ENCODE results near the gene AMMECR1.

The AMMECR1 gene

GRCh38 chrX:110183314-110183713, 134.6 kb downstream of the AMMECR1 start:
- no peak overlapping the region for H3K27ac ChIP-seq (ENCODE audit: low read depth, low read length)
- no peaks in the 10 kb centered on the region for H3K4me1 ChIP-seq (ENCODE audit: control insufficient read depth, insufficient read depth, low read length)
- no peak overlapping the region for H3K4me3 ChIP-seq (ENCODE audit: low read length)
- no peaks in the 10 kb centered on the region for H3K36me3 ChIP-seq (ENCODE audit: control insufficient read depth, insufficient read depth, low read length)
- no peak overlapping the region for H3K9ac ChIP-seq (ENCODE audit: low read length)
- no peaks in the 10 kb centered on the region for H3K27me3 ChIP-seq (ENCODE audit: control insufficient read depth, insufficient read depth, low read length)

DNA sequence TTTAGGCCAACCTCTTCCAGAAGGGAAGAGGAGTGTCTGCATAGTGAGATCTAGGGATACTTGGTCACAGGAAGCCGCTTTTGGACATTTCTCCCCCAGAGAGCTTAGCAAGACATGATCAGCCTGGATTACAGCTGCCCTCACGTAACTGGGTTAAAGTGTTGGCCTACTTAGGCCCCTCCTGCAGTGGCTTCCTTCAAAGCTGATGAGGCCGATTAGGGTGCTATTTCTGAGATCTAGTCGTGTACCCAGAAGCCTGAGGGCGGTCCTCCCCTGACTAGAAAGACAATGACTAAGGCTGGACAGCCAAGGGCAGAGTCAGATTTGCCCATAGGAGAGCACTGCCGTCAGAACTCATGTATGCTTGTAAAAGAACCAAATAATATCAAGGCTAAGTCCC, 135.0 kb downstream of the AMMECR1 start:
- Histone ChIP-seq H3K36me3 (ENCODE audit: control insufficient read depth, insufficient read depth, low read length) (no peaks in the 10 kb centered on the region), H3K4me1 (ENCODE audit: control insufficient read depth, insufficient read depth, low read length) (no peaks in the 10 kb centered on the region), H3K27ac (ENCODE audit: low read depth, low read length) (no peak overlapping the region), H3K27me3 (ENCODE audit: control insufficient read depth, insufficient read depth, low read length) (no peaks in the 10 kb centered on the region), H3K9ac (ENCODE audit: low read length) (no peak overlapping the region), H3K4me3 (ENCODE audit: low read length) (no peak overlapping the region)

DNA sequence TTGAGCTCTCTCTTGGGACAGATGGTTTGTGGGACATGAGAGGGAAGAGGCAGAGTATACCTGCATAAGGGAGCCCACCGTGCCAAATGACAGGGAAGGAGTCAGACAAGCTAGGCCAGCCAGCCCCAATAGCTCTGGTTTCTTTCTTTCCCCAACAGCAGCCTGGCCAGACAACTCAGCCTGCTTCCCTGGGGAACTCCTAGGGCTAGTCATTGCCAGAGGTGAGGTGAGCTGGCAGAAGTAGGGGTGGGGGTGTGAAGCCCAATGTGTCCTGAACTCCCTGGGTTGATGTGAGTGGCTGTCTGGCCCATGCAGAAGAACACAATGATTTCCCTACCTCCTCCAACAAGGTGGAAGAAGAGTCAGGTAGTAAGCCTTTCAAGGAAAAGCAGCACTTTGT, 135.5 kb downstream of the AMMECR1 start:
- H3K27ac ChIP-seq (ENCODE audit: low read depth, low read length): no peak overlapping the region
- H3K9ac ChIP-seq (ENCODE audit: low read length): no peak overlapping the region
- no peak overlapping the region for H3K4me3 ChIP-seq (ENCODE audit: low read length)

GRCh38 chrX:110181459-110182137, 136.3 kb downstream of the AMMECR1 start:
- no peaks in the 10 kb centered on the region for H3K27me3 ChIP-seq (ENCODE audit: control insufficient read depth, insufficient read depth, low read length)
- no peak overlapping the region for H3K9ac ChIP-seq (ENCODE audit: low read length)
- no peak overlapping the region for H3K27ac ChIP-seq (ENCODE audit: low read depth, low read length)
- H3K4me3 ChIP-seq (ENCODE audit: low read length): no peak overlapping the region
- H3K36me3 ChIP-seq (ENCODE audit: control insufficient read depth, insufficient read depth, low read length): no peaks in the 10 kb centered on the region
- H3K4me1 ChIP-seq (ENCODE audit: control insufficient read depth, insufficient read depth, low read length): no peaks in the 10 kb centered on the region

More for the DNA sequence above, 135.5 kb downstream of the AMMECR1 start:
- Histone ChIP-seq H3K27me3 (ENCODE audit: control insufficient read depth, insufficient read depth, low read length) (no peaks in the 10 kb centered on the region), H3K36me3 (ENCODE audit: control insufficient read depth, insufficient read depth, low read length) (no peaks in the 10 kb centered on the region), H3K4me1 (ENCODE audit: control insufficient read depth, insufficient read depth, low read length) (no peaks in the 10 kb centered on the region)

GRCh38 chrX:110180928-110181310, 137.0 kb downstream of the AMMECR1 start:
- H3K36me3 ChIP-seq (ENCODE audit: control insufficient read depth, insufficient read depth, low read length): no peaks in the 10 kb centered on the region
- H3K4me1 ChIP-seq (ENCODE audit: control insufficient read depth, insufficient read depth, low read length): no peaks in the 10 kb centered on the region
- no peak overlapping the region for H3K9ac ChIP-seq (ENCODE audit: low read length)
- H3K27ac ChIP-seq (ENCODE audit: low read depth, low read length): no peak overlapping the region
- H3K4me3 ChIP-seq (ENCODE audit: low read length): no peak overlapping the region
- H3K27me3 ChIP-seq (ENCODE audit: control insufficient read depth, insufficient read depth, low read length): no peaks in the 10 kb centered on the region

DNA sequence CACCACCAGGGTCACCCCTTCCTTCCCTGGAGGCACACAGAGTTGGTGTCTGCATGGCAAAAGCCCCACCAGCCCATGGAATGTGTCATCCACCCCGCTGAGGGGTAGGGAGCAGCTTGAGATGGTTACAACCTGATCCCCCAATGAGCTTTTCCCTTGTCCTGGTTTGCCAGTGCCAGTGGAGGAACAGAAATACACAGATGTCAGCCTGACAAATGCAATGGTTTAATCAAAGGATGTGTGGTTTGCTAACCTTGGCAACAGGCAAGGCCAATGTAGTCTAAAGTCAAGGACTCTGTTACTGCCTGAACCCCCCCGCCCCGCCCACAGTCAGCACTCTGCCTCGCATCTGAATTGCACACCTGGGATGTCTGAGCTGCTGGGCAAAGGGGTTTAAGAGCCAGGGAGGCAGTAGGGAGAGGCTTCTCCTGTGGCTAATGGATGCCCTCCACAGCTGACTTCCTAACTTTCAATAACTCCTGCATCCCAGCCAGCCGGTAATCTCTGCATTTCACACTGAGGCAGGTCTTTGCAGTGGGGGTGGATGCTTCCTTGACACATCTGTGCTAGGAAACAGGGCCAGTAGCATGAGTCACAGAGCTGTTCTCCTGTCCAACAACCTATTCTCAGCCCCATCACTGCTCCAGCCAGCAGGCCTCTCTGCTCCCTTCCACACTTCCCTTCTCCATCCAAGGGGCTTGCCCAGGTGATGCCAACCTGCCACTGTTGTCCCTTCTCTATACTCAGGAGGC, 137.5 kb downstream of the AMMECR1 start:
- no peaks in the 10 kb centered on the region for H3K4me1 ChIP-seq (ENCODE audit: control insufficient read depth, insufficient read depth, low read length)
- no peaks in the 10 kb centered on the region for H3K36me3 ChIP-seq (ENCODE audit: control insufficient read depth, insufficient read depth, low read length)
- no peak overlapping the region for H3K9ac ChIP-seq (ENCODE audit: low read length)
- H3K27ac ChIP-seq (ENCODE audit: low read depth, low read length): no peak overlapping the region
- H3K4me3 ChIP-seq (ENCODE audit: low read length): no peak overlapping the region
- no peaks in the 10 kb centered on the region for H3K27me3 ChIP-seq (ENCODE audit: control insufficient read depth, insufficient read depth, low read length)

GRCh38 chrX:110178179-110178865, 139.6 kb downstream of the AMMECR1 start:
- no peak overlapping the region for H3K9ac ChIP-seq (ENCODE audit: low read length)
- no peak overlapping the region for H3K4me3 ChIP-seq (ENCODE audit: low read length)
- H3K27ac ChIP-seq (ENCODE audit: low read depth, low read length): no peak overlapping the region
- no peaks in the 10 kb centered on the region for H3K4me1 ChIP-seq (ENCODE audit: control insufficient read depth, insufficient read depth, low read length)
- no peaks in the 10 kb centered on the region for H3K27me3 ChIP-seq (ENCODE audit: control insufficient read depth, insufficient read depth, low read length)
- no peaks in the 10 kb centered on the region for H3K36me3 ChIP-seq (ENCODE audit: control insufficient read depth, insufficient read depth, low read length)

DNA sequence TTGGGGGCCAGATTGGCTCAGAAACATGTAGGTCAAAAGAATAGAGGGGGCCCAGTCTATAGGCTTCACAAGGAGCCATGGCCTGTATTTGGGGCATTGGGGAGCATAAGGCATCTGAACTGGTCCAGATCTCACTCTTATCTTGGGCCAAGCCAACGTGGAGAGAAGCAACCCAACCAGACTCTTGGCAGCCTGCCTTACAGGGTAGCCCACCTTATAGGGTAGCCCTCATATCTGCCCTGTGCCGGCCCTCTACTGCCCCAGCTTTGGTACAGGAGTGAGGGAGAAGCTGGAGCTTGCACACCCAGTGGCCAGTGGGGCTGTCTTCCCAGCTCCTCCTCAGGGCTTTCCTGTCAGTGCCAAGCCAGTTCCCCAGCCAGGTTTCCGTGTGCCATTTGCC, 142.2 kb downstream of the AMMECR1 start:
- Histone ChIP-seq H3K4me3 (ENCODE audit: low read length) (no peak overlapping the region), H3K9ac (ENCODE audit: low read length) (no peak overlapping the region), H3K4me1 (ENCODE audit: control insufficient read depth, insufficient read depth, low read length) (no peaks in the 10 kb centered on the region), H3K27me3 (ENCODE audit: control insufficient read depth, insufficient read depth, low read length) (no peaks in the 10 kb centered on the region), H3K27ac (ENCODE audit: low read depth, low read length) (no peak overlapping the region), H3K36me3 (ENCODE audit: control insufficient read depth, insufficient read depth, low read length) (no peaks in the 10 kb centered on the region)

GRCh38 chrX:110175146-110175545, 142.7 kb downstream of the AMMECR1 start:
- Histone ChIP-seq H3K36me3 (ENCODE audit: control insufficient read depth, insufficient read depth, low read length) (no peaks in the 10 kb centered on the region), H3K27me3 (ENCODE audit: control insufficient read depth, insufficient read depth, low read length) (no peaks in the 10 kb centered on the region), H3K4me3 (ENCODE audit: low read length) (no peak overlapping the region), H3K9ac (ENCODE audit: low read length) (no peak overlapping the region), H3K4me1 (ENCODE audit: control insufficient read depth, insufficient read depth, low read length) (no peaks in the 10 kb centered on the region), H3K27ac (ENCODE audit: low read depth, low read length) (no peak overlapping the region)

DNA sequence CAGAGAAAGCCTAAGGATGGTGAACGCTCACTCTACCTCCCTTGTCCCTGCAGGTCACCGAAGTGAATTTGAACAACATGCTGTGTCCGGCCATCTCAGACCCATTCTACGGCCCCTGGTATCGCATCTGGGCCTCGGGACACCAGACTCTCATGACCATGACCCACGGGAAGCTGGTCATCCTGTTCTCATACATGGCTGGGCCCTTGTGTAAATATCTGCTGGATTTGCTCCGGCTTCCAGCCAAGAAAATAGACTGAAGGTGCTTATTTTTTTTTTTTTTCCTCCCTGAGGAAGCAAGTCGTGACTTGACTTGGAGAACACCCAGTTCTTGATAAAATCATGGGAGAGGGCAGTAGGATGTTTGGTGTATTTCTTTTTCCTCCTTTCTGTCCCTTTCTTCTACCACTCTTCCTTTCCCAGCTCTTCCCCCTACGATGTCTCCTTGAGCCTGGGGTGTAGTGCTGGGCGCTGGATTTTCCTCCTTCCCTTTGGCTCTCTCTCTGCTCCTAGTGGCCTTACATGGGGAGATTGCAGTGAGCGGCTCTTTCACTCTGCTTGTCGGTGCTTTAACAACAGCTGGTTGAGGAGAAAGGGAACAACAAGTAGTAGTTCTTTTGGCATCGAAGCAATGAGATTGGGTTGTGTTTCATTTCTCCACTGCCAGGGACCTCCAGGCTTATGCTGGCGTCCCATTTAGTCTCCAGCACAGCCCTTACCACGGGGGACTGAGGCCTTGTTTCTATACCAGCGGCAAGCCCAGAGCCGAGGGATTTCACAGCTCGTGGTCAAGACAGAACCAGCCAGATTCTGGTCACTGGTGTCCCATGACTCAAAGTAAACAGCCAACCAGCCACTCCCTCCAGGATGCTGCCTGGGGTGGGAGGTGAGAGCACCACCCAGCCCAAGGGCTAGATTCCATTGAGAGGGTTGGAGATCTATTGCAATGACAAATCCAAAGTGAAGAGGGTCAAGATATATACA, 144.4 kb downstream of the AMMECR1 start:
- H3K9ac ChIP-seq (ENCODE audit: low read length): no peak overlapping the region
- no peak overlapping the region for H3K4me3 ChIP-seq (ENCODE audit: low read length)
- H3K36me3 ChIP-seq (ENCODE audit: control insufficient read depth, insufficient read depth, low read length): no peaks in the 10 kb centered on the region
- H3K27me3 ChIP-seq (ENCODE audit: control insufficient read depth, insufficient read depth, low read length): no peaks in the 10 kb centered on the region
- H3K27ac ChIP-seq (ENCODE audit: low read depth, low read length): no peak overlapping the region
- H3K4me1 ChIP-seq (ENCODE audit: control insufficient read depth, insufficient read depth, low read length): no peaks in the 10 kb centered on the region

DNA sequence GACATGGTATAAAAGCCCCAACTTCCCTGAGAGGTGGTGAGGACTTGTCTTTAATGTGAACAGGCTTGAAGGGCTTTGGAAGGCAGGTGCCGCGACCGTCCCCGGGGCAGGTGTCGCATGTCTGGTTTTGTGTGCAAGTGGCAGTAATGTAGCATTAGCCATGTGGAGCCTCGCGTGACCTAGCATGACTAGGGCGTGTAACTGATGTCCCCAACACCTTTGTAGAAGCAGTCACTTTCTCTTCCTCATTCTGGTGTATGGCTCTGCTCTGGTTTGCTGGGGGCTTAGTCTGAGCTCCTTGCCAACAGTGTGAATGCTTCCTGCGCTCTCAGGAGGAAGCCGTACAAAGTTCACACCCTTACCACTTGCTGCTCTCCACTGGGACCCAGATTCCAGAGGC, 145.7 kb downstream of the AMMECR1 start:
- Histone ChIP-seq H3K9ac (ENCODE audit: low read length) (no peak overlapping the region), H3K4me1 (ENCODE audit: control insufficient read depth, insufficient read depth, low read length) (no peaks in the 10 kb centered on the region), H3K27ac (ENCODE audit: low read depth, low read length) (no peak overlapping the region), H3K4me3 (ENCODE audit: low read length) (no peak overlapping the region), H3K36me3 (ENCODE audit: control insufficient read depth, insufficient read depth, low read length) (no peaks in the 10 kb centered on the region), H3K27me3 (ENCODE audit: control insufficient read depth, insufficient read depth, low read length) (peaks cover 5% of the 10 kb centered on the region)

DNA sequence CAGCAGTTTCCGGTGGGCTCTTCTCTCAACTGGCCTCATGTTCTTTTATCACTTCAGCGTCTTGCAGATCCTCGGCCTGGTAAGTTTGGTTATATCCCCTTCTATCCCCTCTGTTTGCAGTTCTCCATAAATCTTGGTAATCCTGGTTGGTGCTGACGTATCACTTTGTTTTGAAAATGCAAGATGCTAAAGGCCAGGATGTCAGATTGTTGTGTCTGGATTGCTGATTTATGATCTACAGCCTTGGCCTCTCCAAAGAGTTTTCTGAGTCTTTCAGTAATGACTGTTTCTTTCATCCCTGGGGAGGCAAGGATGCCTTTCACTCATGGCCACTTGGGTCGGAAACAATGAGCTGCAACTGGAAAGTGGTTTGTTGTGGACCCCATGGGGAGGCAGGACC, 146.4 kb downstream of the AMMECR1 start:
- no peaks in the 10 kb centered on the region for H3K4me1 ChIP-seq (ENCODE audit: control insufficient read depth, insufficient read depth, low read length)
- no peaks in the 10 kb centered on the region for H3K36me3 ChIP-seq (ENCODE audit: control insufficient read depth, insufficient read depth, low read length)
- H3K27ac ChIP-seq (ENCODE audit: low read depth, low read length): no peak overlapping the region
- H3K9ac ChIP-seq (ENCODE audit: low read length): no peak overlapping the region
- no peak overlapping the region for H3K4me3 ChIP-seq (ENCODE audit: low read length)
- peaks cover 5% of the 10 kb centered on the region for H3K27me3 ChIP-seq (ENCODE audit: control insufficient read depth, insufficient read depth, low read length)

Measured in rectal smooth muscle tissue (tissue), 1 donor.